Lung microvascular endothelial cell (primary cell): Measurements from ENCODE around the gene KRT7. TPM values are rescaled to one million over a fixed set of nuclear protein-coding genes. Genes with fewer than 3 reads are reported as not detected.

Experiments
- DNase-seq, 2 donors: peaks; one replicate each; pipeline versions ENCODE4 v3.0.0 to v3.0.0-alpha.2; 2010; ENCODE audit warnings: low read depth in 2 of 2
- total RNA-seq: library from RNA; depleted of rRNA; stranded (reverse); fragments of >200 nt; gene quantifications from 2 replicates; pipeline ENCODE4 v1.2.1, GENCODE V29; 2014

The KRT7 gene
- total RNA-seq, 1 donor from 2014 or later = 6.7 TPM

DNA sequence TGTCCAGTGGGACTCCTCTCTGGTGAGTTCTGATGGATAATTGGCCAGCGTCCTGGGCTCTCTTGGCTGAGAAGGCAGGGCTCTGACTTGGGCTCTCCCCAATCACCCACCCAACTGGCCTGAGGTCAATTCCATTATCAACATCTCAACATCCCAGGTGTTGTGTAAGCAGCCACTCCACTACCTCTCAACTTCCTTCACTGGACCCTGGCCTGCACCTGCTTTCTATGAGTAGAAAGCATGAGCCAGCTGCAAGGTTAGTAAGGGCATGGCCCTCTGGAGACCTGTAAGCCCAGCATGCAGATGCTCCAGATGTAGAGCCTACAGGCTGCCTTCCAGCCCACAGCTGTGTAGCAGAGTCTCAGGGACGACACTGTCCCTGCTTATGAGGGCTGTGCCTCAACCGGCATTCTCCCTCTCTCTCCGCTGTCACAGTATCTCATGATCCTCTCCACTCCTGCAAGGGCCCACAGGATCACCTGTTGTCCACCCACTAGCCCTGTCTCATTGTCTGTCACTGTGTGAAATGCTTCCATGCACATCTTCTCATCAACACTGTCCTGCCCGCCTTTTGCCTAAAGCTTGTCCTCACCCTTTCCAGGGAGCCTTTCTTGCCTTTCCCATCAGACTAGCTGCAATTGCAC is 63.7 kb downstream of the KRT7 start:
- no peak for DNase-seq

Other genes starting within 250 kb of the KRT7 start
- gene TAMALIN, start 226.3 kb upstream of the KRT7 start, total RNA-seq = 17.9 and 26.4 TPM in 2 replicates
- 0.65 and 2.0 TPM in 2 replicates for gene NR4A1, start 181.8 kb upstream of the KRT7 start, total RNA-seq
- gene ATG101, start 163.3 kb upstream of the KRT7 start, total RNA-seq = 41.8 and 66.5 TPM in 2 replicates
- under 0.01 TPM in 1 of 2 replicates, not detected in the other for gene SMIM41, start 153.5 kb upstream of the KRT7 start, total RNA-seq
- gene KRT80, start 41.2 kb upstream of the KRT7 start, total RNA-seq = 0.20 and 0.65 TPM in 2 replicates
- not detected in 2 replicates for gene KRT86, start 41.4 kb downstream of the KRT7 start, total RNA-seq
- under 0.01 TPM in 1 of 2 replicates, not detected in the other for gene KRT81, start 58.3 kb downstream of the KRT7 start, total RNA-seq
- gene KRT83, start 88.2 kb downstream of the KRT7 start, total RNA-seq = not detected in 2 replicates
- gene KRT85, start 134.2 kb downstream of the KRT7 start, total RNA-seq = not detected in 2 replicates
- gene KRT84, start 152.4 kb downstream of the KRT7 start, total RNA-seq = not detected in 2 replicates
- gene KRT82, start 173.1 kb downstream of the KRT7 start, total RNA-seq = not detected in 2 replicates
- gene KRT75, start 201.1 kb downstream of the KRT7 start, total RNA-seq = not detected in 2 replicates
- not detected in 2 replicates for gene KRT6B, start 218.9 kb downstream of the KRT7 start, total RNA-seq
- not detected in 2 replicates for gene KRT6C, start 240.6 kb downstream of the KRT7 start, total RNA-seq